Peyer's patch (tissue), 4 donors: ENCODE data around the gene CTSA. TPM values are rescaled to one million over a fixed set of nuclear protein-coding genes. Genes with fewer than 3 reads are reported as not detected.

Experiments
- DNase-seq, 3 donors: peaks; one replicate each; pipeline ENCODE4 v3.0.0-alpha.2; 2017 to 2019
- H3K27ac ChIP-seq, 4 donors: fragments of 200-600 bp; sonication (generic); one replicate each; pipeline ENCODE4 v1.5.1; 2016 to 2019
- H3K27me3 ChIP-seq, 2 donors: fragments of 200-600 bp; sonication (generic); one replicate each; pipeline ENCODE4 v1.5.1; 2019
- H3K36me3 ChIP-seq, 3 donors: fragments of 200-600 bp; sonication (generic); one replicate each; pipeline ENCODE4 v1.5.1; 2016 to 2019
- H3K4me1 ChIP-seq, 4 donors: fragments of 200-600 bp; sonication (generic); one replicate each; pipeline ENCODE4 v1.5.1; 2016 to 2019
- H3K4me3 ChIP-seq, 4 donors: fragments of 200-600 bp; sonication (generic); 1 replicate in 3 of 4; 2 replicates in 1 of 4; pipeline ENCODE4 v1.5.1; 2016 to 2019; ENCODE audit warnings: mild to moderate bottlenecking in 1 of 4
- H3K9me3 ChIP-seq, 4 donors: fragments of 200-600 bp; sonication (generic); one replicate each; pipeline ENCODE4 v1.5.1; 2016 to 2019; ENCODE audit warnings: mild to moderate bottlenecking in 1 of 4
- POLR2A ChIP-seq, 2 donors: fragments of 450-650 bp; IDR thresholded peaks; one replicate each; pipeline ENCODE4 v1.5.1; 2017; ENCODE audit warnings: antibody characterized with exemption in 2 of 2, mild to moderate bottlenecking in 2 of 2, moderate library complexity in 2 of 2
- total RNA-seq, 4 donors: library from RNA; depleted of rRNA; stranded (reverse); fragments of >200 nt; gene quantifications; one replicate each; pipeline ENCODE4 v1.1.0, GENCODE V29; 2016
- TF ChIP-seq, protein P1 (sequence below), 6 experiments: fragments of 450-650 bp in 4 of 6; fragments of 200-600 bp in 2 of 6; sonication (generic) in 1 of 6; IDR thresholded peaks; one replicate each; pipeline ENCODE4 v1.5.1; 2017 to 2019; ENCODE audit warnings: antibody characterized with exemption in 6 of 6, mild to moderate bottlenecking in 3 of 6, moderate library complexity in 1 of 6

Gene CTSA
- total RNA-seq, 4 donors from 2014 or later = 85.0 to 602 (median 258) TPM

DNA sequence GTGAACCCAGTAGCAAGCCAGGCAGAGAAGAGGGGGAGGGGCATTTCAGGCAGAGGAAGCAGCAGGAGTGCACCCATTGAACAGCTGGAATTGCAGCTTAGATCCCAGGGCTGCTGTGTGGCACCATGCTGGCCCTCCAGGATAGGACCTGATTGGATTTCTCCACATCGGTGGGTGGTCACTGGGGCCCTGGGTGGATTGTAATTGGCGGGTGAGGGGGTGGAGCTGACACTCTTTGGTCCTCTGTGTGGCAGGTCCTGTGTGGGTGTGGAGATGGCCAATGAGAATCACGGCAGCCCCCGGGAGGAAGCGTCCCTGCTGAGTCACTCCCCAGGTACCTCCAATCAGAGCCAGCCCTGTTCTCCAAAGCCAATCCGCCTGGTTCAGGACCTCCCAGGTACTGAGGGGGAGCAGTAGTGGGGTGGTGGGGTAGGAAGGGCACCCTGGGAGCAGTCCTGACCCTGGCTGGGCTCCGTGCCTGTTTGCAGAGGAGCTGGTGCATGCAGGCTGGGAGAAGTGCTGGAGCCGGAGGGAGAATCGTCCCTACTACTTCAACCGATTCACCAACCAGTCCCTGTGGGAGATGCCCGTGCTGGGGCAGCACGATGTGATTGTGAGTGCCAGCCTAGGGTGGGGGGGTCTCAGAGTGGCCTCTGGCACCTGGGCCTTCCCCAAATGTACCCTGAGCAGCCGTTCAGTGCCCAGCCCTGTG, 47.7 kb downstream of the CTSA start:
- Histone ChIP-seq H3K4me1 (peaks cover 0 to 7% (median 1%) of the 10 kb centered on the region in 4 donors), H3K27ac (no peak overlapping the region), H3K4me3 (no peak overlapping the region), H3K9me3 (no peaks in the 10 kb centered on the region), H3K36me3 (peaks cover 0 to 69% (median 0%) of the 10 kb centered on the region in 3 donors), H3K27me3 (no peaks in the 10 kb centered on the region)
- no peak for DNase-seq
- TF ChIP-seq POLR2A (IDR thresholded peaks at IDR 0.05) = no peak
- TF ChIP-seq, protein P1, sequence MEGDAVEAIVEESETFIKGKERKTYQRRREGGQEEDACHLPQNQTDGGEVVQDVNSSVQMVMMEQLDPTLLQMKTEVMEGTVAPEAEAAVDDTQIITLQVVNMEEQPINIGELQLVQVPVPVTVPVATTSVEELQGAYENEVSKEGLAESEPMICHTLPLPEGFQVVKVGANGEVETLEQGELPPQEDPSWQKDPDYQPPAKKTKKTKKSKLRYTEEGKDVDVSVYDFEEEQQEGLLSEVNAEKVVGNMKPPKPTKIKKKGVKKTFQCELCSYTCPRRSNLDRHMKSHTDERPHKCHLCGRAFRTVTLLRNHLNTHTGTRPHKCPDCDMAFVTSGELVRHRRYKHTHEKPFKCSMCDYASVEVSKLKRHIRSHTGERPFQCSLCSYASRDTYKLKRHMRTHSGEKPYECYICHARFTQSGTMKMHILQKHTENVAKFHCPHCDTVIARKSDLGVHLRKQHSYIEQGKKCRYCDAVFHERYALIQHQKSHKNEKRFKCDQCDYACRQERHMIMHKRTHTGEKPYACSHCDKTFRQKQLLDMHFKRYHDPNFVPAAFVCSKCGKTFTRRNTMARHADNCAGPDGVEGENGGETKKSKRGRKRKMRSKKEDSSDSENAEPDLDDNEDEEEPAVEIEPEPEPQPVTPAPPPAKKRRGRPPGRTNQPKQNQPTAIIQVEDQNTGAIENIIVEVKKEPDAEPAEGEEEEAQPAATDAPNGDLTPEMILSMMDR (IDR thresholded peaks at IDR 0.05) = no peak

DNA sequence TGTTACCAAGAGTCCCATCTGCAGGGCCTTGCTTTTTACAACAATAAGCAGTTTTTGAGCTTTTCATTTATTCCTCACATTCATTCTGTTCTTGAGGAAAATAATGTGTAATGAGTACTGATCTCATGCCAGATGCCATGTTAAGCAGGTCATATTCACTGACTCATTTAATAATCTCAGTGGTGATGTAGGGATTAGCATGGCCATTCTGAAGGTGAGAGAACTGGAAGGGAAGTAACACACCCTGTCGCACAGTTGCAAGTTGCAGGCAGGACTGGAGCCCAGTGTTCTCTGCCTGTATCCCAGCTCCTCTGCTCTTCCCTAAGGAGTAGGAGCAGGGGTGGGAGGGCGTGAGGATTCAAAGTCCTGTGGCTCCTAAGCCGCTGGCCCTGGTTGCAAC, 48.9 kb downstream of the CTSA start:
- no peak for TF ChIP-seq POLR2A (IDR thresholded peaks at IDR 0.05)
- TF ChIP-seq, protein P1 (IDR thresholded peaks at IDR 0.05) = no peak
- peaks cover 0 to 7% (median 1%) of the 10 kb centered on the region in 4 donors for H3K4me1 ChIP-seq
- DNase-seq = no peak
- H3K4me3 ChIP-seq = no peak overlapping the region
- H3K9me3 ChIP-seq = no peaks in the 10 kb centered on the region
- H3K27ac ChIP-seq = no peak overlapping the region
- peaks cover 0 to 80% (median 0%) of the 10 kb centered on the region in 3 donors for H3K36me3 ChIP-seq
- H3K27me3 ChIP-seq = no peaks in the 10 kb centered on the region

DNA sequence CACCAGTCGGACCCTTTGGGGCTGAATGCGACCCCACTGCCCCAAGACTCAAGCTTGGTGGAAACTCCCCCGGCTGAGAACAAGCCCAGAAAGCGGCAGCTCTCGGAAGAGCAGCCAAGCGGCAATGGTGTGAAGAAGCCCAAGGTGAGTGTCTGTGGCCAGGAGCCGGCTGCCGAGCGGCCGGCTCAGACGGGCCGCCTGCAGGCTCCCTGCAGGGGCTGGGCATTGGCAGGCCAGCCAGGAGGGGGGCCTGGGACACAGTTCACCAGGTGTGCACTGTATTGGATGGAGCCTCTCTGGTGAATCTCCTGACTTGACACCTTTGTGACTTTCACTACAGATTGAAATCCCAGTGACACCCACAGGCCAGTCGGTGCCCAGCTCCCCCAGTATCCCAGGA, 49.3 kb downstream of the CTSA start:
- TF ChIP-seq POLR2A (IDR thresholded peaks at IDR 0.05) = no peak
- TF ChIP-seq, protein P1 (IDR thresholded peaks at IDR 0.05) = no peak
- H3K27me3 ChIP-seq = no peaks in the 10 kb centered on the region
- no peak for DNase-seq
- H3K9me3 ChIP-seq = no peaks in the 10 kb centered on the region
- H3K4me1 ChIP-seq = peaks cover 0 to 7% (median 1%) of the 10 kb centered on the region in 4 donors
- H3K4me3 ChIP-seq = no peak overlapping the region
- no peak overlapping the region for H3K27ac ChIP-seq
- H3K36me3 ChIP-seq = peaks cover 0 to 85% (median 0%) of the 10 kb centered on the region in 3 donors

DNA sequence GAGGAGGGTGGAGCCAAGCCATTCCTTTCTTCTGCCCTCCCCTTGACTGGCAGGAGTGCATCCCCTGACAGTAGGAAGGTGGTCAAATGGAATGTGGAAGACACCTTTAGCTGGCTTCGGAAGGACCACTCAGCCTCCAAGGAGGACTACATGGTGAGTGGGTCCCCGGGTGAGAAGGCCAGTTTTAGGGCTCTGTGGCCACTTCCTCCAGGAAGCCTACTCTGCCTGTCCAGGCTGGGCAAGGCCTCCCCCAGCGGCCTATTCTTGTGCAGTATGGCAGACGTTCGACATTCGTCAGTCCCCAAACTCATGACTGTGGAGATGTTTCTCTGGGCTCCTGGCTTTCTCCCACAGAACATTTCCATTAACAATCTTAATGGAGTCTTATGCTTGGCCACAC, 52.5 kb downstream of the CTSA start:
- H3K4me1 ChIP-seq = peaks cover 0 to 6% (median 0%) of the 10 kb centered on the region in 4 donors
- no peak for DNase-seq
- no peak overlapping the region for H3K27ac ChIP-seq
- peaks cover 0 to 97% (median 0%) of the 10 kb centered on the region in 3 donors for H3K36me3 ChIP-seq
- no peak overlapping the region for H3K4me3 ChIP-seq
- H3K9me3 ChIP-seq = no peaks in the 10 kb centered on the region
- TF ChIP-seq, protein P1 (IDR thresholded peaks at IDR 0.05) = no peak
- TF ChIP-seq POLR2A (IDR thresholded peaks at IDR 0.05) = no peak
- no peaks in the 10 kb centered on the region for H3K27me3 ChIP-seq

DNA sequence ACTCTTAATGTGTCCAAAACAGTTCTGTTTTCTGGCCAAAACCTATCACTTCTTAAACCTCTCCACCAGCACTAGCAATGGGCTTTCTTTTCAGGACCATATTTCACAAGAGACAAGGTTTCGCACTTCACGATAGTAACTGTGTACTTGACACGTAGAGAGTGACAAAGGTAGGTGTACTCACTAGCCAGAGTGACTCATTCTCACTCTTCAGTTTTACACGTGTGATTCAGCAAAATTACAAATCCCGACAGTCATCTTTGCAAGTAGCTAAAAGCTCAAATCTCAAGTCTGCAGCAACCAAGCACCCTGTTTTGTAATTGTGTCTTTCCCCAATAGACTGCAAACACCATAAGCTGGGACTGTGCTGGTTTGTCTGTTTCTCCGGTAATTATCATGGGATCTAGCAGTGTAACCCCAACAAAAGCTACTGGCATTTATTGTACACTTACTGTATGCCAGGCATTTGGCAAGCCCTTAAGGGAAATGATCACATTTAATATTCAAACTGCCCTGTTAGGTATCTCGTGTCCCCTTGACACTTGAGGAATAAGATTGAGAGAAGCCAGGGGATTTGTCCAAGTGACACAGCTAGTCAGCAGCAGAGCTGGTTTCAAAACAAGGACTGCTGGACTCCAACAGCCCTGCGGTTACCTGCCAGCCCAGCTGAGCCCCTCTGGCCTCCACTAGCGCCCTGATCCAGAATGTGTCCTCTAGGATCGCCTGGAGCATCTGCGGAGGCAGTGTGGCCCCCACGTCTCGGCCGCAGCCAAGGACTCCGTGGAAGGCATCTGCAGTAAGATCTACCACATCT, 53.2 kb downstream of the CTSA start:
- TF ChIP-seq, protein P1 (IDR thresholded peaks at IDR 0.05) = no peak
- TF ChIP-seq POLR2A (IDR thresholded peaks at IDR 0.05) = no peak
- H3K36me3 ChIP-seq = peaks cover 0 to 97% (median 0%) of the 10 kb centered on the region in 3 donors
- H3K9me3 ChIP-seq = no peaks in the 10 kb centered on the region
- no peaks in the 10 kb centered on the region for H3K27me3 ChIP-seq
- DNase-seq = no peak
- H3K27ac ChIP-seq = no peak overlapping the region
- H3K4me3 ChIP-seq = no peak overlapping the region
- H3K4me1 ChIP-seq = peaks cover 0 to 6% (median 0%) of the 10 kb centered on the region in 4 donors
